Natural killer cell (primary cell): Measurements from ENCODE around the gene ADCY9. TPM values are rescaled to one million over a fixed set of nuclear protein-coding genes. Genes with fewer than 3 reads are reported as not detected.

Experiments used
- ATAC-seq, 3 donors: fragments of 150-1000 bp in 2 of 3; fragments of 200-7000 bp in 1 of 3; cut with Tn5 transposase; 1 replicate in 1 of 3; 2 replicates in 2 of 3; pipeline ENCODE4 v1.10.0; 2021; ENCODE audit warnings: mild to moderate bottlenecking in 2 of 3, moderate library complexity in 2 of 3
- DNase-seq, 2 donors: peaks; one replicate each; pipeline versions ENCODE4 v3.0.0 to v3.0.0-alpha.2; 2013 to 2021; ENCODE audit warnings: mixed read lengths in 1 of 2
- H3K27ac ChIP-seq: one replicate; pipeline ENCODE4 v1.5.1; 2013; ENCODE audit warnings: mild to moderate bottlenecking, low read length
- H3K27me3 ChIP-seq: one replicate; pipeline ENCODE4 v1.6.1; 2013; ENCODE audit warnings: low read length; ENCODE audit not compliant: control insufficient read depth, insufficient read depth
- H3K36me3 ChIP-seq: one replicate; pipeline ENCODE4 v1.6.1; 2013; ENCODE audit warnings: low read length; ENCODE audit not compliant: control insufficient read depth, insufficient read depth
- H3K4me1 ChIP-seq: one replicate; pipeline ENCODE4 v1.6.1; 2013; ENCODE audit warnings: low read length; ENCODE audit not compliant: control insufficient read depth, insufficient read depth
- H3K4me3 ChIP-seq: one replicate; pipeline ENCODE4 v1.5.1; 2013; ENCODE audit warnings: low read length
- H3K9me3 ChIP-seq: one replicate; pipeline ENCODE4 v1.6.1; 2013; ENCODE audit warnings: low read length; ENCODE audit not compliant: control insufficient read depth, insufficient read depth
- H3K27ac Mint-ChIP-seq, 2 donors: one replicate each; pipeline ENCODE4 v1.8.0; 2022; ENCODE audit warnings: mild to moderate bottlenecking in 2 of 2, mixed read lengths in 2 of 2, moderate library complexity in 1 of 2
- H3K27me3 Mint-ChIP-seq, 2 donors: one replicate each; pipeline ENCODE4 v1.8.0; 2022; ENCODE audit warnings: low read depth in 2 of 2, mixed read lengths in 2 of 2
- H3K36me3 Mint-ChIP-seq: one replicate; pipeline ENCODE4 v1.8.0; 2022; ENCODE audit warnings: mixed read lengths
- H3K4me1 Mint-ChIP-seq, 2 donors: one replicate each; pipeline ENCODE4 v1.8.0; 2022; ENCODE audit warnings: mixed read lengths in 2 of 2
- H3K4me3 Mint-ChIP-seq: one replicate; pipeline ENCODE4 v1.8.0; 2022; ENCODE audit warnings: mild to moderate bottlenecking, moderate library complexity, mixed read lengths
- H3K9me3 Mint-ChIP-seq, 2 donors: one replicate each; pipeline ENCODE4 v1.8.0; 2022; ENCODE audit warnings: mixed read lengths in 2 of 2
- CTCF ChIP-seq: fragments of 200-600 bp; IDR thresholded peaks from one replicate; pipeline ENCODE4 v1.8.0; 2022; ENCODE audit warnings: antibody characterized with exemption
- WGBS: methylation state at CpG from one replicate; pipeline ENCODE4 v1.1.7; 2013; ENCODE audit warnings: missing lambda C conversion rate; ENCODE audit not compliant: insufficient coverage; 5-methylcytosine and 5-hydroxymethylcytosine counted together
- intact Hi-C: fragments of 100-400 bp; cut with micrococcal nuclease; formaldehyde crosslinking; loops from one replicate; pipeline ENCODE4 v1.14.2; 2022
- total RNA-seq, 4 donors: library from RNA; stranded (reverse); fragments of 120-200 nt in 1 of 4; gene quantifications; one replicate each; pipeline versions ENCODE4 v1.2.3 to v1.2.4, GENCODE V29; 2013 to 2022

The ADCY9 gene
- total RNA-seq = 10 to 100 TPM; 28.0 to 52.4 (median 38.3) TPM
- 15.9 TPM for total RNA-seq (2013)

- peak within 1 kb of the TSS; percentile 24 for H3K27ac ChIP-seq
- Mint-ChIP-seq H3K27ac (peak within 1 kb of the TSS; percentile 71 to 88), H3K4me3 (peak within 1 kb of the TSS; percentile 88), H3K9me3 (no peaks in the 10 kb centered on the region), H3K36me3 (no peaks in the 10 kb centered on the region), H3K4me1 (peaks cover 42 to 44% of the 10 kb centered on the region in 2 donors), H3K27me3 (no peaks in the 10 kb centered on the region)
- DNase-seq (peak; percentile 80 to 93), ATAC-seq (peak; percentile 77 to 92 (median 78))
- 4% methylated on average over 105 of the region's 105 CpGs for WGBS
- no peaks in the 10 kb centered on the region for H3K27me3 ChIP-seq
- no peaks in the 10 kb centered on the region for H3K9me3 ChIP-seq
- no peak for TF ChIP-seq CTCF
- intact Hi-C loops = loop anchor here (5.0 to 10.0 kb wide), 4 partner anchors 52 to 504 kb away; partner anchors contain the start of gene SLX4
- H3K36me3 ChIP-seq = no peaks in the 10 kb centered on the region
- H3K4me1 ChIP-seq = peaks cover 41% of the 10 kb centered on the region
- peak within 1 kb of the TSS; percentile 56 for H3K4me3 ChIP-seq
These were observed at the start of gene ADCY9 for GRCh38 chr16:4116325-4117249. Gene ADCY9 (minus strand): TSS chr16:4116442. CDS start chr16:4115442, 1,000 bp downstream.

- H3K4me1 Mint-ChIP-seq = no peaks in the 10 kb centered on the region
- H3K36me3 Mint-ChIP-seq = no peaks in the 10 kb centered on the region
- no peak for DNase-seq
- no peak for TF ChIP-seq CTCF
- H3K27me3 Mint-ChIP-seq = no peaks in the 10 kb centered on the region
- Histone ChIP-seq H3K27me3 (no peaks in the 10 kb centered on the region), H3K4me1 (no peaks in the 10 kb centered on the region), H3K4me3 (no peak overlapping the region), H3K27ac (no peak overlapping the region), H3K9me3 (no peaks in the 10 kb centered on the region), H3K36me3 (no peaks in the 10 kb centered on the region)
- 85% methylated on average over 7 of the region's 7 CpGs for WGBS
- H3K27ac Mint-ChIP-seq = no peak overlapping the region
- no peak overlapping the region for H3K4me3 Mint-ChIP-seq
- H3K9me3 Mint-ChIP-seq = no peaks in the 10 kb centered on the region
- ATAC-seq = peak in 1 of 3 donors; percentile 80
- intact Hi-C loops = no loop called here
These were observed 44.6 kb upstream of the ADCY9 start for GRCh38 chr16:4160658-4161430.

- Mint-ChIP-seq H3K9me3 (no peaks in the 10 kb centered on the region), H3K27me3 (no peaks in the 10 kb centered on the region), H3K4me3 (no peak overlapping the region), H3K27ac (no peak overlapping the region), H3K4me1 (no peaks in the 10 kb centered on the region), H3K36me3 (no peaks in the 10 kb centered on the region)
- no peak overlapping the region for H3K4me3 ChIP-seq
- H3K4me1 ChIP-seq = no peaks in the 10 kb centered on the region
- DNase-seq (no peak), ATAC-seq (no peak)
- 96% methylated on average over 17 of the region's 17 CpGs for WGBS
- H3K9me3 ChIP-seq = no peaks in the 10 kb centered on the region
- H3K27me3 ChIP-seq = no peaks in the 10 kb centered on the region
- H3K36me3 ChIP-seq = no peaks in the 10 kb centered on the region
- intact Hi-C loops = no loop called here
- no peak for TF ChIP-seq CTCF
- no peak overlapping the region for H3K27ac ChIP-seq
These were observed 43.5 kb upstream of the ADCY9 start for GRCh38 chr16:4159726-4160125.
